IPS DF 4.7 (cell line): ENCODE measurements around the gene SYNE3.

ENCODE experiments used
- DNase-seq: peaks from one replicate; pipeline ENCODE4 v3.0.0-alpha.2; 2013; ENCODE audit warnings: low spot score; ENCODE audit errors: extremely low read depth

The SYNE3 gene

DNA sequence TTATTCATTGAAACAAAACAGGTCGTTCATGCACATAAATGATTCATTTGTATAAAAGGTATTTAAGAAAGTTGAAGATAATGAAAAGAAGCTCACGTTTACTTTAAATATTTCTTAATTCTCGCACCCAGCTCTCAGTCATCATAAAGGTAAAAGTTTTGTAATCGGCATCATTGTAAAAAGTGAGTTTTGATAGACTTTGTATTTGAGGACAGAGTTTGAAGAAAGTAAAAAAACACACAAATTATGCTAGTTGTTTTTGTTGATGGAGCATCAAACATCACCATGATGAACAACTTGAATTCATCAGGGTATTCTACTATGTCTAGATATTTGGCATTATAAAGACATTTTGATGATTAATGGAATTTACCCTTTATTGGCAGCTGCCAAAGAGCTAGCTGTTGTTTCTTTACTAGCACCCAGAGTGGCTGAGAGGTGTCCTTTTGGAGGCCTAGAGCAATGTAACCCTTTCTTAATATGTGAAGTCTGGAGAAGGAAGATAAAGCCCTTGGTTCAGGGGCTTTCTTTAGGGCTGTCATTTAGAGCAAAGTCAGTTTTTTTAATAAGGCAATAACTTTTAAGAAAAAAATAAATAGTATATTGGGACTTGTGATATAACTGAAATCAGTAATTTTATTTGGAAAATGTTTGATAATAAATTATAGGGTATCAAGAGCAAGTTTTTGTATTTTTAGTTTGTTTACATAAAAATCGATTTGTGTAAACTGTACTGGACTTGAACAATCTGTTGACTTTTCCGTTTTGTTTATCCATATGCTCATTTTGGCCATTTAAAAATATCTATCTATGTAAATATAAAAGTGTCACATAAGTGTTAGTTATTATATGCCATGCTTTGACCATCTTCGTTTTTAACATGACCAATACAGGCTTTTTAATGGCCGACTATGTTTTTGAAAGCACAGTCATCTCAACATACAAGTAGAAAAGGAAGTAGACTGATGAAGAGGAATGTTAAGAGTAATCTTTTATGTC, 25.8 kb upstream of the SYNE3 start:
- DNase-seq: no peak

DNA sequence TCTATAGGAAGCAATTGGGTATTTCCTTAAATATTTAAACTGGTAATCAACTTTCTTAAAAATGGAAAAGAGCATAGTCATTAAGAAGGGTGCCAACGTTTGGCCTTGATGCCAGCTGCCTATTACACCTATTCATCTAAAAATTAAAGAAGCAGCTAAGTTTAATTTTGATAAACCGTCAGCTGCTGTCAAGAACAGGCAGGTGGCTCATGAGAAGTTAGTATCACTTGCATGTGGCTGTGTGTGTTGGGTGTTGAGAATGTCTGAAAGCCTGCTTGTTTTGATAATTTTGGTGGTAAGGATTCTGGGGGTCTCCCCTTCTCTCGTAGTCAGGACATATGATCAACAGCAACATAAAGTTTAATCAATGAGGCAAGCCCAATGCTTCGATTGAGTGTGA, 24.9 kb upstream of the SYNE3 start:
- DNase-seq: no peak

GRCh38 chr14:95540236-95540855, 23.9 kb upstream of the SYNE3 start:
- DNase-seq: no peak

- DNase-seq: no peak
Measured at GRCh38 chr14:95538801-95539509, 22.5 kb upstream of the SYNE3 start.

GRCh38 chr14:95537298-95538089, 21.0 kb upstream of the SYNE3 start:
- DNase-seq: no peak

- no peak for DNase-seq
Measured at GRCh38 chr14:95536671-95537070, 20.2 kb upstream of the SYNE3 start.

GRCh38 chr14:95536036-95536593, 19.7 kb upstream of the SYNE3 start:
- no peak for DNase-seq

- no peak for DNase-seq
Measured at GRCh38 chr14:95535226-95536021, 19.0 kb upstream of the SYNE3 start.

- DNase-seq: peak; percentile 98
Measured at GRCh38 chr14:95534299-95535225, 18.1 kb upstream of the SYNE3 start, which contains the start of gene GLRX5. TSS of gene GLRX5 (plus strand) at chr14:95535050. CDS start at chr14:95535090, 40 bp downstream.

- no peak for DNase-seq
Measured at GRCh38 chr14:95533822-95534221, 17.4 kb upstream of the SYNE3 start.

DNA sequence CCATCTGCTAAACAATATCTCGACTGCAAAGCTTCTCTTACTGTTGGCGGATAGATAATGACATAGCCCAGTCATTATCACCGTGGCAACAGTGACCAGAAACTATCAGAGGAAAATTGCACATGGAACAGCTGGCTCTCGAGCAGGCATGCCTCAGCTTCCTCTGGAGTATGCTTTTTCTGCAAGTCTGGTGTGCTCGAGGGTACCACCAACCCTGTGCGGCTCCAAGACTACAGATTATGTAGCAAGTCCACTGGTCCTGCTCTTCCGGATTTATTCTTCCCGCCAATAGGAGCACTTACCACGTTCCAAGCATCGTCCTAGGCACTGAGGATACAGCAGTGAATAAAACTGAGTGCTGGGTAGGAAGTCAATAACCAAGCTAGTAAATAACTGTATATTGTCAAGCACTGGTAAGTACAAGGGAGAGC, 17.0 kb upstream of the SYNE3 start:
- no peak for DNase-seq

- no peak for DNase-seq
Measured at GRCh38 chr14:95531969-95532368, 15.5 kb upstream of the SYNE3 start.

GRCh38 chr14:95531473-95531872, 15.0 kb upstream of the SYNE3 start:
- no peak for DNase-seq

GRCh38 chr14:95530473-95531276, 14.2 kb upstream of the SYNE3 start:
- no peak for DNase-seq

GRCh38 chr14:95529216-95529615, 12.8 kb upstream of the SYNE3 start:
- no peak for DNase-seq

DNA sequence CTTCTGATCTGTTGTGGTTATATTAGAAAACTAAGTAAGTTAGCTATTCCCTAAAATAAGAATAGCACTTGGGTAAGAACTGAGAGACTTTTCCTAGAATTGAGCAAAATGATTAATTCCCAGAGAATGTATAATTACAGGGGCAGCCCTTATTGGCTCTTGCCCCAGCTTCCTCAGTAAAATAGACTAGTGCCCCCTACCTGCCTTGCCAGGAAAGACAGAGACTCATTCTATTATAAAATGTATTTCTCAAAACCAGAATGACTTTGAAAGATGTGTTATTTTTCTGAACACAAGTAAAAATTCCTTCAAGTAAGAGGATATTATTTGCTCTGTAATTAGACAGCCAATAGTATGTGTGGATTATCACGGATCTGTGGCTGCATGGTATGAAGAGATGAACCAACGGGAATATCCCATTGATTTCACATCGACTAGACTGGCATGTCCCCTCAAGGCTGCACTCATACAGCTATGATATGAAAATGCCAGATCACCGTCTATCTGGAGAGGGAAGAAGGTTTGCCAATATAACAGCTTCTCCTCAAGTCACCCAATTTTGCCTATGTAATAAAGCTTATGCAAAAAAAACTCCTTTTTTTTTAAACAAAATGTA, 11.0 kb upstream of the SYNE3 start:
- no peak for DNase-seq
